LHCN-M2 (cell line): ENCODE measurements around the gene SAGE1. TPM values are rescaled to one million over a fixed set of nuclear protein-coding genes. Genes with fewer than 3 reads are reported as not detected.

Source experiments
- total RNA-seq: library from RNA; depleted of rRNA; stranded (reverse); fragments of >200 nt; gene quantifications from 2 replicates; pipeline ENCODE4 v1.2.3, GENCODE V29; 2014; rRNA removed

The SAGE1 gene
- total RNA-seq, 1 experiment from 2014 or later = not detected

Other genes starting within 250 kb of the SAGE1 start
- not detected in 2 replicates for gene CT45A1, start 180.1 kb upstream of the SAGE1 start, total RNA-seq
- gene CT45A3, start 125.5 kb upstream of the SAGE1 start, total RNA-seq = not detected in 2 replicates
- gene CT45A5, start 108.2 kb upstream of the SAGE1 start, total RNA-seq = not detected in 2 replicates
- not detected in 2 replicates for gene CT45A6, start 90.9 kb upstream of the SAGE1 start, total RNA-seq
- gene CT45A2, start 73.7 kb upstream of the SAGE1 start, total RNA-seq = not detected in 2 replicates
- gene CT45A7, start 56.4 kb upstream of the SAGE1 start, total RNA-seq = not detected in 2 replicates
- gene CT45A8, start 39.2 kb upstream of the SAGE1 start, total RNA-seq = not detected in 2 replicates
- not detected in 2 replicates for gene CT45A9, start 21.9 kb upstream of the SAGE1 start, total RNA-seq
- not detected in 2 replicates for gene CT45A10, start 272 bp upstream of the SAGE1 start, total RNA-seq
- 20.7 and 23.8 TPM in 2 replicates for gene MMGT1, start 80.3 kb downstream of the SAGE1 start, total RNA-seq
- gene SLC9A6, start 91.7 kb downstream of the SAGE1 start, total RNA-seq = 18.7 and 23.6 TPM in 2 replicates